ENCODE data around the gene TMEM178B. TPM values are rescaled to one million over a fixed set of nuclear protein-coding genes. Genes with fewer than 3 reads are reported as not detected.

The TMEM178B gene
- total and polyA plus RNA-seq, 9 of the 15 experiments (the other 6 are each of a cell fraction or from before 2014, with no cell fraction given), result under 0.01 to 0.03 (median 0.01) TPM; not detected in 5

GRCh38 chr7:141418066-141418465 lies 344.2 kb downstream of the TMEM178B start:
- no peaks in the 10 kb centered on the region for H3K79me2 ChIP-seq (ENCODE audit: control insufficient read depth, insufficient read depth, low read length)
- intact Hi-C loops (cut with micrococcal nuclease), result no loop called here
- H3K4me3 ChIP-seq, result no peak overlapping the region
- FAIRE-seq, result no peak
- H3K36me3 ChIP-seq (ENCODE audit: control insufficient read depth, insufficient read depth, low read length), result no peaks in the 10 kb centered on the region
- whole genome bisulfite sequencing (ENCODE audit: insufficient coverage, low coverage, missing lambda C conversion rate), result 0% methylated on average over 1 of the region's 1 CpG
- H3K9ac ChIP-seq (ENCODE audit: insufficient read depth in 1 of 2, low read depth in 2 of 2, low read length in 2 of 2), result no peak overlapping the region
- H3K9me3 ChIP-seq (replicated peaks; ENCODE audit: control insufficient read depth, insufficient read depth, low read depth, low read length), result no peaks in the 10 kb centered on the region
- H3K4me2 ChIP-seq (ENCODE audit: insufficient read depth, low read length), result no peak overlapping the region
- DNase-seq (ENCODE audit: extremely low read depth in 1 of 4, low spot score in 3 of 4), result no peak
- H3K27ac ChIP-seq (ENCODE audit: extremely low read depth, low read depth, low read length), result no peak overlapping the region
- POLR2A ChIA-PET, result interaction anchor here (0.8 kb wide), 1 partner anchor 55 kb away, joined by 3 read pairs; no protein-coding TSS in a partner anchor
- TF ChIP-seq NCOA4 (IDR thresholded peaks at IDR 0.05; ENCODE audit: partially characterized antibody), result no peak
- no peak for TF ChIP-seq SMAD3 (CRISPR knock-in tag; conservative IDR thresholded peaks at IDR 0.05)
- TF ChIP-seq CREB3 (tag; conservative IDR thresholded peaks at IDR 0.05; ENCODE audit: low read depth), result no peak
- no peak for TF ChIP-seq PHB2 (IDR thresholded peaks at IDR 0.05; ENCODE audit: low read depth)
- no peak for TF ChIP-seq ZBED1 (IDR thresholded peaks at IDR 0.05)
- TF ChIP-seq JUNB (CRISPR knock-in tag; conservative IDR thresholded peaks at IDR 0.05), result no peak
- TF ChIP-seq MAZ (CRISPR knock-in tag; conservative IDR thresholded peaks at IDR 0.05 in 1 of 2, IDR thresholded peaks at IDR 0.05 in 1 of 2), result no peak
- TF ChIP-seq ZNF174 (CRISPR knock-in tag; IDR thresholded peaks at IDR 0.05), result no peak
- TF ChIP-seq IRF1 (CRISPR knock-in tag; IDR thresholded peaks at IDR 0.05; ENCODE audit: borderline replicate concordance), result no peak
- TF ChIP-seq NFE2 (IDR thresholded peaks at IDR 0.05; ENCODE audit: low read depth), result no peak
- CTCF ChIA-PET (ENCODE audit: low intra/inter-chr PET ratio), result no interaction called here
- in situ Hi-C loops (cut with MboI), result no loop called here
- no peaks in the 10 kb centered on the region; the same call in 1 of the 2 replicates for H4K20me1 ChIP-seq (replicated peaks; ENCODE audit: control insufficient read depth, insufficient read depth, low read length)
- no peaks in the 10 kb centered on the region for H3K4me1 ChIP-seq (replicated peaks in 1 of 2; ENCODE audit: control insufficient read depth in 2 of 2, insufficient read depth in 2 of 2, low read length in 2 of 2)
- no TSS peak for BruUV-seq (replicated peaks)
- no peaks in the 10 kb centered on the region for H3K9me1 ChIP-seq (ENCODE audit: control insufficient read depth, insufficient read depth, low read length)
- H2AFZ ChIP-seq (ENCODE audit: low read depth, low read length), result no peak overlapping the region
- peaks cover 11 to 13% of the 10 kb centered on the region in 2 experiments; a peak in 3 of 5 replicates for H3K27me3 ChIP-seq (ENCODE audit: control insufficient read depth in 2 of 2, insufficient read depth in 2 of 2, low read length in 2 of 2)
- ATAC-seq, result no peak
